Vagina (tissue), 2 donors: ENCODE measurements around the gene SYT2. TPM values are rescaled to one million over a fixed set of nuclear protein-coding genes. Genes with fewer than 3 reads are reported as not detected.
"Not testable (repeated sequence)": the region's sequence is repeated elsewhere in the genome, so short reads cannot be mapped to it uniquely, and the experiment has no call there.

Experiments used
- DNase-seq, 2 donors: peaks; one replicate each; pipeline ENCODE4 v3.0.0-alpha.2; 2017; ENCODE audit errors: extremely low spot score in 2 of 2
- H3K27ac ChIP-seq: fragments of 200-600 bp; sonication (generic); one replicate; pipeline ENCODE4 v1.5.1; 2019
- H3K27me3 ChIP-seq: fragments of 200-600 bp; sonication (generic); one replicate; pipeline ENCODE4 v1.5.1; 2019
- H3K36me3 ChIP-seq, 2 donors: fragments of 200-600 bp; sonication (generic); one replicate each; pipeline ENCODE4 v1.5.1; 2017 to 2019
- H3K4me1 ChIP-seq: fragments of 200-600 bp; sonication (generic); one replicate; pipeline ENCODE4 v1.5.1; 2019
- H3K4me3 ChIP-seq, 2 donors: fragments of 200-600 bp; sonication (generic); 1 replicate in 1 of 2; 2 replicates in 1 of 2; pipeline ENCODE4 v1.5.1; 2016 to 2019
- H3K9me3 ChIP-seq: fragments of 200-600 bp; sonication (generic); one replicate; pipeline ENCODE4 v1.5.1; 2019
- POLR2A ChIP-seq, 2 donors: fragments of 450-650 bp; IDR thresholded peaks; one replicate each; pipeline ENCODE4 v1.6.1; 2017; ENCODE audit warnings: antibody characterized with exemption in 2 of 2, mild to moderate bottlenecking in 2 of 2, moderate library complexity in 2 of 2
- POLR2AphosphoS5 ChIP-seq, 2 donors: sonication (generic); formaldehyde crosslinking; IDR thresholded peaks; one replicate each; pipeline ENCODE4 v1.9.0; 2017; ENCODE audit warnings: antibody characterized with exemption in 2 of 2, mild to moderate bottlenecking in 2 of 2, low read depth in 1 of 2; ENCODE audit not compliant: insufficient read depth in 1 of 2
- intact Hi-C: fragments of 100-400 bp; cut with DNase I; formaldehyde crosslinking; loops from one replicate; pipeline ENCODE4 v1.15.1; 2023
- total RNA-seq: library from RNA; depleted of rRNA; stranded (reverse); fragments of >200 nt; gene quantifications from one replicate; pipeline ENCODE4 v1.2.3, GENCODE V29; 2016
- TF ChIP-seq, protein P1 (sequence below), 3 experiments: fragments of 450-650 bp in 2 of 3; fragments of 200-600 bp in 1 of 3; sonication (generic) in 1 of 3; IDR thresholded peaks; one replicate each; pipeline ENCODE4 v1.5.1; 2017 to 2019; ENCODE audit warnings: antibody characterized with exemption in 3 of 3, mild to moderate bottlenecking in 2 of 3, moderate library complexity in 2 of 3

The SYT2 gene
- total RNA-seq, 1 donor from 2014 or later, result not detected

DNA sequence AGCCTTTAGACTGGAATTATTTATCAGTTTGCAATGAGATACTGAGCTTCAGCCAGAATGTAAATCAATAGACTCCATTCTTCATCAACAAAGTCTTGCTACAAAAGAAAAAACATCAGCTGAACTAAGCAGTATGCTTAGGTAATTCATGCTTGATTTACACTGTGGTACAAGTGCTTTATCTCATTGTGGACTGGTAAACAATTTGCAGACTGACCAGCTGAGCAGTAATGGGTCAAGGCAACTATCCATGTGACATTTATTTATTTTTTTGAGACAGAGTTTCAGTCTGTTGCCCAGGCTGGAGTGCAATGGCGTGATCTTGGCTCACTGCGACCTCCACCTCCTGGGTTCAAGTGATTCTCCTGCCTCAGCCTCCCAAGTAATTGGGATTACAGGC is 39.8 kb upstream of the SYT2 start:
- Histone ChIP-seq H3K36me3 (peaks cover 0 to 74% of the 10 kb centered on the region in 2 donors), H3K4me1 (no peaks in the 10 kb centered on the region), H3K9me3 (no peaks in the 10 kb centered on the region), H3K27ac (no peak overlapping the region), H3K27me3 (no peaks in the 10 kb centered on the region), H3K4me3 (no peak overlapping the region)
- intact Hi-C loops, result no loop called here
- no peak for DNase-seq
- TF ChIP-seq, protein P1, sequence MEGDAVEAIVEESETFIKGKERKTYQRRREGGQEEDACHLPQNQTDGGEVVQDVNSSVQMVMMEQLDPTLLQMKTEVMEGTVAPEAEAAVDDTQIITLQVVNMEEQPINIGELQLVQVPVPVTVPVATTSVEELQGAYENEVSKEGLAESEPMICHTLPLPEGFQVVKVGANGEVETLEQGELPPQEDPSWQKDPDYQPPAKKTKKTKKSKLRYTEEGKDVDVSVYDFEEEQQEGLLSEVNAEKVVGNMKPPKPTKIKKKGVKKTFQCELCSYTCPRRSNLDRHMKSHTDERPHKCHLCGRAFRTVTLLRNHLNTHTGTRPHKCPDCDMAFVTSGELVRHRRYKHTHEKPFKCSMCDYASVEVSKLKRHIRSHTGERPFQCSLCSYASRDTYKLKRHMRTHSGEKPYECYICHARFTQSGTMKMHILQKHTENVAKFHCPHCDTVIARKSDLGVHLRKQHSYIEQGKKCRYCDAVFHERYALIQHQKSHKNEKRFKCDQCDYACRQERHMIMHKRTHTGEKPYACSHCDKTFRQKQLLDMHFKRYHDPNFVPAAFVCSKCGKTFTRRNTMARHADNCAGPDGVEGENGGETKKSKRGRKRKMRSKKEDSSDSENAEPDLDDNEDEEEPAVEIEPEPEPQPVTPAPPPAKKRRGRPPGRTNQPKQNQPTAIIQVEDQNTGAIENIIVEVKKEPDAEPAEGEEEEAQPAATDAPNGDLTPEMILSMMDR (IDR thresholded peaks at IDR 0.05), result no peak
- TF ChIP-seq POLR2A (IDR thresholded peaks at IDR 0.05), result no peak
- no peak for TF ChIP-seq POLR2AphosphoS5 (IDR thresholded peaks at IDR 0.05; ENCODE audit: insufficient read depth in 1 of 2, low read depth in 1 of 2)

DNA sequence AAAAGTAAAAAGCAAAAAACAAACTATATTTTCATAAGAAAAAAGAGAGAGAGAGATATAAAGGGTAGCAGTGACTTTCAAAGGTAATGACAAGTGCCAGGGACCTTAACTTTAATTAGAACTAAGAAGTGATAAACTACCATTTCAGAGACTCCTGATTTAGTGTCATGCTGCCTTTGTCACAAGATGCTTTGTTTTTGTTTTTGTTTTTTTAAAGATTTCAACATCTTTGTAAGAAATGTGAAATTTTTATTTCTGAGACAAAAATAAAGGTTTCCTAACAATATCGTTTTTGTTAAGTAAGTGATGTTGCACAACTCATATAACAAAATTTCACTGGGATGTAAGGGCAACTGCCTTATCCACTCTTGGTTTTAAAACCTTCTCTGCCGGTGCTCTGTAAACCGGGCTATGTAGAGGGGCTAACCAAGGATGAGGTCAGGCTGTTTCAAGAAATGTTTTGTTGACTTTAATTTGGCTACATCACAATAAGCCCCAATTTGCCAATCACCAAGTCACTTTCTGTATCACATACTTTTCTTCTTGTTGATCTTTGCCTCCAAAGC is 35.2 kb upstream of the SYT2 start:
- no peak for DNase-seq
- H3K9me3 ChIP-seq, result no peaks in the 10 kb centered on the region
- H3K4me3 ChIP-seq, result no peak overlapping the region
- TF ChIP-seq POLR2AphosphoS5 (IDR thresholded peaks at IDR 0.05; ENCODE audit: insufficient read depth in 1 of 2, low read depth in 1 of 2), result no peak
- TF ChIP-seq POLR2A (IDR thresholded peaks at IDR 0.05), result no peak
- TF ChIP-seq, protein P1 (IDR thresholded peaks at IDR 0.05), result no peak
- intact Hi-C loops, result no loop called here
- H3K27ac ChIP-seq, result no peak overlapping the region
- peaks cover 0 to 77% of the 10 kb centered on the region in 2 donors for H3K36me3 ChIP-seq
- H3K4me1 ChIP-seq, result no peaks in the 10 kb centered on the region
- H3K27me3 ChIP-seq, result no peaks in the 10 kb centered on the region

DNA sequence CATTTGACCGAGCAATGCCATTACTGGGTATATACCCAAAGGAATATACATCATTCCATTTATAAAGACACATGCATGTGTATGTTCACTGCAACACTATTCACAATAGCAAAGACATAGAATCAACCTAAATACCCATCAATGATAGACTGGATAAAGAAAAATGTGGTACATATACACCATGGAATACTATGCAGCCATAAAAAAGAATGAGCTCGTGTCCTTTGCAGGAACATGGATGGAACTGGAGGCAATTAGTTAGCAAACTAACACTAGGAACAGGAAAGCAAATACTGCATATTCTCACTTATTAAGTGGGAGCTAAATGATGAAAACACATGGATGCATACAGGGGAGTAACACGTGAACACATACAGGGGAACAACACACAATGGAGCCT is 34.5 kb upstream of the SYT2 start:
- DNase-seq, H3K4me1 ChIP-seq, H3K27ac ChIP-seq, intact Hi-C loops, H3K4me3 ChIP-seq, H3K9me3 ChIP-seq, H3K27me3 ChIP-seq: not testable (repeated sequence)
- peaks cover 0 to 73% of the 10 kb centered on the region in 2 donors for H3K36me3 ChIP-seq

DNA sequence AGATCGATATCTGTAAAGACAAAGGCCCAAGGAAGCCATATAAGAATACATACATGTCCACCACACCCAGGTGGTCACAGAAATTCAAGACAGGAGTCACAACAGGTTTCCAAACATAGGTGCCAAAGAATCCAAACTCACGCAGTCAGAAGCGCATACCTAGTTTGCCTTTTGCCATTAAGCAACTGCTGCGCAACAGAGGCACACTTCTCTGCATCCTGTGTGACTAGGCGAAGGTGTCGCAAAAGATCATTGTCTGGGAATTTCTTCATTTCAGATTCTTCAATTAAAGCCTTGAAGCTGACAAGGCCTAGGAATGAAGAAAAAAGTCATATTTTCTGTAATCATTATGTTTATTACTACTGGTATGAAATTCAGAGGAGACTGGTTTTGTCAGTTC is 32.2 kb upstream of the SYT2 start:
- H3K4me1 ChIP-seq, result no peaks in the 10 kb centered on the region
- no peaks in the 10 kb centered on the region for H3K27me3 ChIP-seq
- intact Hi-C loops, result no loop called here
- TF ChIP-seq, protein P1 (IDR thresholded peaks at IDR 0.05), result no peak
- TF ChIP-seq POLR2AphosphoS5 (IDR thresholded peaks at IDR 0.05; ENCODE audit: insufficient read depth in 1 of 2, low read depth in 1 of 2), result no peak
- TF ChIP-seq POLR2A (IDR thresholded peaks at IDR 0.05), result no peak
- no peak for DNase-seq
- H3K36me3 ChIP-seq, result peaks cover 0 to 53% of the 10 kb centered on the region in 2 donors
- H3K27ac ChIP-seq, result no peak overlapping the region
- no peak overlapping the region for H3K4me3 ChIP-seq
- no peaks in the 10 kb centered on the region for H3K9me3 ChIP-seq

DNA sequence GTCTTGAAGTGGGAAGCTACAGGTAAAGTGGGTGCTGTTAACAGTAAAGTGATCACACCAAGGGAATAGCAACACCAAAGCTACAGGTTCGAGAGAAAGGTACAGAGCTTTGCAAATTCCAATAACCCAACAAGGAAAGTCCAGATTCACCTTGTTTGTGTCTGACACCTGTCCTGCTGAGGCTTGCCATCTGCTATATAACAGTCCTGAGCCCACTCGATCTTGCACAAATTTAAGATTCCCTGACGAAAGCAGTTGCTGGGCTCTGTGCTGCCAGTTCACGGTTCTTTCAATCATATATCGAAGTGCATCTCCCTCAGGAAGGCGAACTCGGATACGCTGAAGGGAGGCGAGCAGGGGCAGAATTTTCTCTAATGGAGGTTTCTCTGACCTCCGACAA is 23.0 kb upstream of the SYT2 start:
- Histone ChIP-seq H3K36me3 (peaks cover 0 to 91% of the 10 kb centered on the region in 2 donors), H3K4me3 (no peak overlapping the region), H3K9me3 (no peaks in the 10 kb centered on the region), H3K27me3 (no peaks in the 10 kb centered on the region), H3K4me1 (no peaks in the 10 kb centered on the region), H3K27ac (no peak overlapping the region)
- DNase-seq, result no peak
- TF ChIP-seq, protein P1 (IDR thresholded peaks at IDR 0.05), result no peak
- intact Hi-C loops, result no loop called here
